SK-N-MC (cell line): ENCODE measurements around the gene SWI5.

Experiments
- DNase-seq: peaks from one replicate; pipeline ENCODE4 v3.0.0-alpha.2; 2011; ENCODE audit warnings: low read depth, low spot score
- H3K27ac ChIP-seq: fragments of 200-600 bp; sonication (generic); 2 replicates; pipeline ENCODE4 v1.5.1; 2016; ENCODE audit warnings: mixed run types
- H3K36me3 ChIP-seq: fragments of 200-600 bp; sonication (generic); 2 replicates; pipeline ENCODE4 v1.6.1; 2017; ENCODE audit warnings: antibody characterized with exemption, low read length, mixed read lengths; ENCODE audit not compliant: insufficient read depth
- H3K4me3 ChIP-seq: fragments of 200-600 bp; sonication (generic); 2 replicates; pipeline ENCODE4 v1.5.1; 2016
- H3K9ac ChIP-seq: fragments of 200-600 bp; sonication (generic); 2 replicates; pipeline ENCODE4 v1.8.0; 2017; ENCODE audit warnings: mixed run types, mixed read lengths; ENCODE audit not compliant: insufficient read length
- H3K9me3 ChIP-seq: fragments of 200-600 bp; sonication (generic); 2 replicates; pipeline ENCODE4 v1.6.1; 2017; ENCODE audit warnings: low read depth, mild to moderate bottlenecking, antibody characterized with exemption, low read length, moderate library complexity, mixed read lengths
- EZH2 ChIP-seq: fragments of 200-600 bp; sonication (generic); IDR thresholded peaks from one replicate; pipeline ENCODE4 v1.6.1; 2017; ENCODE audit warnings: antibody characterized with exemption
- FOXP2 ChIP-seq: optimal IDR thresholded peaks from 2 replicates; pipeline ENCODE3; 2011; ENCODE audit warnings: mild to moderate bottlenecking, moderate library complexity; ENCODE audit not compliant: insufficient read depth; ENCODE audit errors: extremely low read length, control extremely low read depth
- POLR2AphosphoS5 ChIP-seq: IDR thresholded peaks from 2 replicates; pipeline ENCODE4 v1.6.1; 2012; ENCODE audit warnings: mild to moderate bottlenecking, low read depth, low read length, borderline replicate concordance

The SWI5 gene

GRCh38 chr9:128317629-128318028 is 41.6 kb downstream of the SWI5 start:
- Histone ChIP-seq H3K27ac (no peak overlapping the region), H3K9me3 (no peaks in the 10 kb centered on the region), H3K9ac (no peak overlapping the region), H3K4me3 (no peak overlapping the region), H3K36me3 (peaks cover 33% of the 10 kb centered on the region; the same call in 1 of the 2 replicates)
- DNase-seq: no peak
- TF ChIP-seq FOXP2 (no peak), POLR2AphosphoS5 (no peak), EZH2 (no peak)

DNA sequence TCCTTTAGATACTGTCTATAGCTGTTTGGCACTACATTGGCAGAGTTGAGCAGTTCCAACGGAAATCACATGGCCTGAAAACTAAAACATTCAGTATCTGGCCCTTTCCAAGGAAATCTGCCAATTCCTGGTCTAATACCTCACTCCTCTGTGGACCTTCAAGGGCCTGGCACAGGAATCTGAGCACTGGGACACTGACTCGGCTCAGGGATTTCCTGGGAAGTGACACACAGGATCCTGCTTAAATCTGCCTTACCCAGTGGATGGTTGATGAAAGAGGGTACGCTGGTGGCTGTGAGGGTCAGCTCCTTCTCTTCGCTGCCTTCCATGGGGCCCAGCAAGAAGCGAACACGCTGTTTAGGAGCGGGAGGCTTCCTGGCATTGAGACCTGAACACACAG is 45.3 kb downstream of the SWI5 start:
- Histone ChIP-seq H3K36me3 (peaks cover 27% of the 10 kb centered on the region; the same call in 1 of the 2 replicates), H3K9ac (peak overlapping the region; percentile 98), H3K4me3 (peak overlapping the region; percentile 94), H3K9me3 (no peaks in the 10 kb centered on the region), H3K27ac (no peak overlapping the region)
- TF ChIP-seq EZH2: no peak
- TF ChIP-seq FOXP2: no peak
- no peak for TF ChIP-seq POLR2AphosphoS5
- no peak for DNase-seq

DNA sequence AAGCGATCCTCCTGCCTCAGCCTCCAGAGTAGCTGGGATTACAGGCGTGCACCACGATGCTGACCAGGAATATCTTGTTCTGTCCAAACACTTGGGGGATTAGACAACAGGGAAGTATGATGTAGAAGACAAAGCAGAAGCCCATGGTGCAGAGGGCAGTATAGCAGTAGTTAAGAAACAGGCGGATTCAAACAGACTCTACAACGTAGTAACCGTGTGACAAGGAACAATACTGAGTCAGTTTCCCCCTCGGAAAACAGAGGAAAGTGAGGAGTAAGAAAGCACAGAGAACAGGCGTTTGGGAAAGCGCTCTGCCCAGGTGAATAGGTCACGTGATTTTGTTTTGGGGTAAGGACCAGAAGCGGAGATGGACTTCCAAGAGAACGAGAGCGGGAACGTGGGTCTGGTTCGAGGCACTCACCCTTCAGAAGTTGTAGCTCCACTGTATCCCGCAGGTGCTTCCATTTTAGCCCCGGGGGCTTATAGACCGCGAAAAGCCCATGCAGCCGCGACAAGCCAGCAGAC is 45.9 kb downstream of the SWI5 start:
- TF ChIP-seq EZH2 (no peak), FOXP2 (no peak), POLR2AphosphoS5 (no peak)
- no peaks in the 10 kb centered on the region for H3K9me3 ChIP-seq
- peak overlapping the region; percentile 98 for H3K9ac ChIP-seq
- H3K27ac ChIP-seq: no peak overlapping the region
- DNase-seq: no peak
- H3K36me3 ChIP-seq: peaks cover 21% of the 10 kb centered on the region; the same call in 1 of the 2 replicates
- H3K4me3 ChIP-seq: peak overlapping the region; percentile 94

DNA sequence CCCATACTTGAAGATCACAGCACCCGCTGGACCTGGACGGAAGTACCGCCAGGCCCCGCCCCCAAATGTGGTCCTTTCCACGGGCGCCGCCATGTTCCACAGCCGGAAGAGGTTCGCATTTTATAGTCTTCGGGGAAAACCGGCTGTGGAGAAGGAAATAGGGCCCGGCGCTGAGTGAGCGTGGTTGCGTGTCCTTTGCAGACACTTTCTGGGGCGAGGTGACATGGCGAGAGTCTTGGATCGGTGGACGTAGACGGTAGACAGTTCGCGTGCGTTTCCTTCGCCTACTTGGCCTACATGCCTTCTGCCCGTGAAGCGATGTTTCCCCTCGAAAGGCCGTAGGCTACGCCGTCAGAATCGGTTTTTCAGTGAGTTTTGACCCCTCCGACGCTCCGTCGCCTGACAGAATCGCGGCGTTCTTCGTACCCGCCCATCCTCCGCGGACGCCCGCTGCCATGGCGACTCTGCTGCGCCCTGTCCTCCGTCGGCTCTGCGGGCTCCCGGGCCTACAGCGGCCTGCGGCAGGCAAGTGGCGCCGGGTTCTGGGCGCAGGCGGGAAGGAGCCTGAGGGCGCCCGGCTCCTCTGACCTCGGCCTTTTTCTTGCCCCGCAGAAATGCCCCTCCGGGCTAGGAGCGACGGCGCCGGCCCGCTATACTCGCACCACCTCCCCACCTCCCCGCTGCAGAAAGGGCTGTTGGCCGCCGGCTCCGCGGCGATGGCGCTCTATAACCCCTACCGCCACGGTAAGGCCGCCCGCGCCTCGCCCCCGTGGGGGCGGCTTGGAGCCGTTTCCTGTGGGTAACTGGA is 46.5 kb downstream of the SWI5 start, which contains the start of the genes COQ4 and TRUB2:
TSS of gene COQ4 (plus strand) at position 436 of the 808 bp plus-strand sequence. CDS start at position 456, 20 bp downstream.
TSS of gene TRUB2 (minus strand) at position 44 of the 808 bp plus-strand sequence. CDS start at position 5, 39 bp downstream.
- TF ChIP-seq EZH2 (no peak), POLR2AphosphoS5 (peak; percentile 88), FOXP2 (peak; percentile 34)
- H3K4me3 ChIP-seq: peak within 1 kb of the TSS; percentile 94
- no peaks in the 10 kb centered on the region for H3K9me3 ChIP-seq
- peak within 1 kb of the TSS; percentile 97 for H3K27ac ChIP-seq
- peaks cover 15% of the 10 kb centered on the region; the same call in 1 of the 2 replicates for H3K36me3 ChIP-seq
- peak within 1 kb of the TSS; percentile 98 for H3K9ac ChIP-seq
- peak; percentile 79 for DNase-seq

DNA sequence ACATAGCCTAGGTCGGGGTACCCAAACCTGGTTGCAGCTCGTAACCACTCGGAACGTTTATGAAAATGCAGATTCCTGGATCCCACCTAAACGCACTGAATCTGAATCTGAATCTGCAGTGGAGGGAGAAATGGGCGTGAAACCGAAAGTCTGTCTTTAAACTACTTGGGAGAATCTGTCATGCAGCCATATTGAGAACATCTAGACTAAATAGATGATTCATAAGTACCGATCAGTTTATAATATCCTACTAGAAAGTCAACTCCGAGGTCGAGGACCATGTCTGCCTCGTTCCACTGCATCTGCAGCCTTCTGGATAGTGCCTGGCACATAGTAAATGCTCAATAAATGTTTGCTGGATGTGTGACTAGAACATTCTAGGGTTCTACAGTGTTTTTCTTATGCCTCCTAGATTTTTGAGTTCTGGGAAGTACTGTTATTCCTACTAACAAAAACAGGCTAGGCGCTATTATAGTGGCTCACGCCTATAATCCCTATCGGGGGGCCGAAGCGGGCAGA is 47.2 kb downstream of the SWI5 start:
- H3K9ac ChIP-seq: peak overlapping the region; percentile 98
- H3K36me3 ChIP-seq: peaks cover 15% of the 10 kb centered on the region; the same call in 1 of the 2 replicates
- TF ChIP-seq FOXP2: no peak
- no peak for TF ChIP-seq POLR2AphosphoS5
- TF ChIP-seq EZH2: no peak
- DNase-seq: no peak
- H3K4me3 ChIP-seq: peak overlapping the region; percentile 94
- no peaks in the 10 kb centered on the region for H3K9me3 ChIP-seq
- H3K27ac ChIP-seq: 0 out of 2 replicates have a peak overlapping the region, but pooled peaks have one; percentile 3

DNA sequence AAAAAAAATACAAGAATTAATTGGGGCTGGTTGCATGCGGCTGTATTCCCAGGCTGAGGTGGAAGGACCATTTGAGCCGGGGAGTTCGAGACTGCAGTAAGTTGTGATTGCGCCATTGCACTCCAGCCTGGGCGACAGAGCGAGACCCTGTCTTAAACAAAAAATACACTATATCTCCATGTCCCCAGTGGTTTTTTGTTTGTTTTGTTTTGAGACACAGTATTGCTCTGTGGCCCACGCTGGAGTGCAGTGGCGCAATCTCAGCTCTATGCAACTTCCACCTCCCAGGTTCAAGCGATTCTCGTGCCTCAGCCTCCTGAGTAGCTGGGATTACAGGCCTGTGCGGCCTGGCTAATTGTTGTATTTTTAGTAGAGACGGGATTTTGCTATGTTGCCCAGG is 47.7 kb downstream of the SWI5 start:
- no peak overlapping the region for H3K27ac ChIP-seq
- TF ChIP-seq POLR2AphosphoS5: no peak
- TF ChIP-seq FOXP2: no peak
- TF ChIP-seq EZH2: no peak
- no peaks in the 10 kb centered on the region for H3K9me3 ChIP-seq
- peaks cover 15% of the 10 kb centered on the region; the same call in 1 of the 2 replicates for H3K36me3 ChIP-seq
- peak overlapping the region; percentile 98 for H3K9ac ChIP-seq
- no peak for DNase-seq
- peak overlapping the region; percentile 94 for H3K4me3 ChIP-seq

DNA sequence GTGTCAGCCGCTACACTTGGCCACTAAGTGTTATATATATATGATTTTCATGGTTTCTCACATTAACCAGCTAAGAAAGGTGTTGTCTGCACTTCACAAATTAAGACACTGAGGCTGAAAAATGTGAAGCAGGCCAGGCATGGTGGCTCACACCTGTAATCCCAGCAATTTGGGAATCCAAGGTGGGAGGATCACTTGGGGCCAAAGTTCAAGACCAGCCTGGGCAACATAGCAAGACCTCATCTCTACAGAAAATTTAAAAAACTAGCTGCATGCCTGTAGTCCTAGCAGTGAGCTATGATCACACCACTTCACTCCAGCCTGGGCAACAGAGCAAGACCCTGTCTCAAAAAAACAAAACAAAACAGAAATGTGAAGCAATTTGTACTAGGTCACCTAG is 48.3 kb downstream of the SWI5 start:
- H3K9ac ChIP-seq: no peak overlapping the region
- peaks cover 15% of the 10 kb centered on the region; the same call in 1 of the 2 replicates for H3K36me3 ChIP-seq
- TF ChIP-seq FOXP2 (no peak), POLR2AphosphoS5 (no peak), EZH2 (no peak)
- DNase-seq: no peak
- H3K4me3 ChIP-seq: no peak overlapping the region
- no peaks in the 10 kb centered on the region for H3K9me3 ChIP-seq
- no peak overlapping the region for H3K27ac ChIP-seq

- peaks cover 15% of the 10 kb centered on the region; the same call in 1 of the 2 replicates for H3K36me3 ChIP-seq
- TF ChIP-seq FOXP2 (no peak), POLR2AphosphoS5 (no peak), EZH2 (no peak)
- H3K9me3 ChIP-seq: no peaks in the 10 kb centered on the region
- no peak overlapping the region for H3K9ac ChIP-seq
- no peak overlapping the region for H3K4me3 ChIP-seq
- DNase-seq: no peak
- H3K27ac ChIP-seq: no peak overlapping the region
These were observed 49.6 kb downstream of the SWI5 start for GRCh38 chr9:128325629-128326028.
